ENCODE results near the gene ZBTB38. TPM values are rescaled to one million over a fixed set of nuclear protein-coding genes. Genes with fewer than 3 reads are reported as not detected.

The ZBTB38 gene
- total and polyA plus RNA-seq, 2 donors (not counting 1 experiment from before 2014, with no cell fraction given): 13.8 to 71.2 TPM

GRCh38 chr3:141389703-141390102, 21.4 kb downstream of the ZBTB38 start:
- no peaks in the 10 kb centered on the region for H3K4me1 ChIP-seq (ENCODE audit: control insufficient read depth in 2 of 2, insufficient read depth in 2 of 2, low read length in 2 of 2)
- H3K27me3 Mint-ChIP-seq: no peaks in the 10 kb centered on the region
- ChIA-PET CTCF (interaction anchor here (0.7 to 1.9 kb wide), 4 partner anchors 10 to 84 kb away, joined by 3 to 7 read pairs (median 4); no protein-coding TSS in a partner anchor), POLR2A (no interaction called here)
- H3K4me1 Mint-ChIP-seq: peaks cover 23% of the 10 kb centered on the region
- H3K36me3 ChIP-seq (replicated peaks in 1 of 2; ENCODE audit: control extremely low read depth in 1 of 2, control insufficient read depth in 1 of 2, extremely low read depth in 1 of 2, insufficient read depth in 2 of 2, low read length in 1 of 2): no peaks in the 10 kb centered on the region
- H3K27ac Mint-ChIP-seq: no peak overlapping the region
- no peaks in the 10 kb centered on the region for H3K79me2 ChIP-seq (ENCODE audit: control insufficient read depth, insufficient read depth, low read length)
- H3K9me3 Mint-ChIP-seq (ENCODE audit: insufficient read depth): no peaks in the 10 kb centered on the region
- H3K27me3 ChIP-seq (replicated peaks in 1 of 4; ENCODE audit: control extremely low read depth in 1 of 4, control insufficient read depth in 3 of 4, insufficient read depth in 4 of 4, low read length in 3 of 4): peaks cover 0 to 6% (median 0%) of the 10 kb centered on the region in 4 experiments
- intact Hi-C loops (cut with micrococcal nuclease): no loop called here
- no peak for TF ChIP-seq EZH2 (IDR thresholded peaks at IDR 0.05; ENCODE audit: borderline replicate concordance, insufficient read depth, low read depth, low read length, poor library complexity, severe bottlenecking)
- TF ChIP-seq CTCF (IDR thresholded peaks at IDR 0.05): no peak
- no peak overlapping the region for H3K27ac ChIP-seq (ENCODE audit: low read length in 2 of 2)
- no peak for ATAC-seq (ENCODE audit: low read depth)
- DNase-seq: no peak
- no peaks in the 10 kb centered on the region for H3K9me3 ChIP-seq (ENCODE audit: control extremely low read depth in 1 of 3, control insufficient read depth in 2 of 3, insufficient read depth in 1 of 3, low read length in 2 of 3)
- no peaks in the 10 kb centered on the region for H4K20me1 ChIP-seq (ENCODE audit: control insufficient read depth, insufficient read depth, low read length, poor library complexity, severe bottlenecking)
- peak overlapping the region; percentile 74 for H3K4me3 Mint-ChIP-seq
- H3K9ac ChIP-seq (ENCODE audit: low read length): no peak overlapping the region
- no peak overlapping the region for H2AFZ ChIP-seq (ENCODE audit: insufficient read depth, low read depth, low read length, poor library complexity, severe bottlenecking)
- H3K4me2 ChIP-seq (replicated peaks; ENCODE audit: low read depth, low read length, poor library complexity, severe bottlenecking): no peak overlapping the region
- 100% methylated on average over 1 of the region's 5 CpGs for WGBS (ENCODE audit: insufficient coverage)
- H3K4me3 ChIP-seq (ENCODE audit: control extremely low read depth in 1 of 5, extremely low read depth in 1 of 5, insufficient read depth in 1 of 5, low read depth in 2 of 5, low read length in 4 of 5): no peak overlapping the region

GRCh38 chr3:141390747-141391146, 22.4 kb downstream of the ZBTB38 start:
- Histone ChIP-seq H3K27ac (ENCODE audit: low read length in 2 of 2) (no peak overlapping the region), H3K9ac (ENCODE audit: low read length) (no peak overlapping the region), H3K27me3 (replicated peaks in 1 of 4; ENCODE audit: control extremely low read depth in 1 of 4, control insufficient read depth in 3 of 4, insufficient read depth in 4 of 4, low read length in 3 of 4) (peaks cover 0 to 6% (median 0%) of the 10 kb centered on the region in 4 experiments), H3K9me3 (ENCODE audit: control extremely low read depth in 1 of 3, control insufficient read depth in 2 of 3, insufficient read depth in 1 of 3, low read length in 2 of 3) (no peaks in the 10 kb centered on the region), H3K79me2 (ENCODE audit: control insufficient read depth, insufficient read depth, low read length) (no peaks in the 10 kb centered on the region), H4K20me1 (ENCODE audit: control insufficient read depth, insufficient read depth, low read length, poor library complexity, severe bottlenecking) (no peaks in the 10 kb centered on the region), H3K4me3 (ENCODE audit: control extremely low read depth in 1 of 5, extremely low read depth in 1 of 5, insufficient read depth in 1 of 5, low read depth in 2 of 5, low read length in 4 of 5) (no peak overlapping the region), H3K36me3 (replicated peaks in 1 of 2; ENCODE audit: control extremely low read depth in 1 of 2, control insufficient read depth in 1 of 2, extremely low read depth in 1 of 2, insufficient read depth in 2 of 2, low read length in 1 of 2) (no peaks in the 10 kb centered on the region), H3K4me1 (ENCODE audit: control insufficient read depth in 2 of 2, insufficient read depth in 2 of 2, low read length in 2 of 2) (no peaks in the 10 kb centered on the region), H3K4me2 (replicated peaks; ENCODE audit: low read depth, low read length, poor library complexity, severe bottlenecking) (no peak overlapping the region), H2AFZ (ENCODE audit: insufficient read depth, low read depth, low read length, poor library complexity, severe bottlenecking) (no peak overlapping the region)
- intact Hi-C loops (cut with micrococcal nuclease): no loop called here
- H3K4me1 Mint-ChIP-seq: peaks cover 19% of the 10 kb centered on the region
- 88% methylated on average over 2 of the region's 5 CpGs for WGBS (ENCODE audit: insufficient coverage)
- ChIA-PET POLR2A (interaction anchor here (0.6 kb wide), 1 partner anchor 10 kb away, joined by 4 read pairs; no protein-coding TSS in a partner anchor), CTCF (interaction anchor here (1.1 to 1.5 kb wide), 2 partner anchors 19 to 85 kb away, joined by 3 to 7 read pairs; no protein-coding TSS in a partner anchor)
- H3K4me3 Mint-ChIP-seq: no peak overlapping the region
- H3K27me3 Mint-ChIP-seq: no peaks in the 10 kb centered on the region
- TF ChIP-seq EZH2 (IDR thresholded peaks at IDR 0.05; ENCODE audit: borderline replicate concordance, insufficient read depth, low read depth, low read length, poor library complexity, severe bottlenecking) (no peak), CTCF (IDR thresholded peaks at IDR 0.05) (no peak)
- no peak for ATAC-seq (ENCODE audit: low read depth)
- peak overlapping the region; percentile 23 for H3K27ac Mint-ChIP-seq
- no peaks in the 10 kb centered on the region for H3K9me3 Mint-ChIP-seq (ENCODE audit: insufficient read depth)
- no peak for DNase-seq

Measured in B cell (primary cell).